ENCODE data around the gene OSBPL2.

DNA sequence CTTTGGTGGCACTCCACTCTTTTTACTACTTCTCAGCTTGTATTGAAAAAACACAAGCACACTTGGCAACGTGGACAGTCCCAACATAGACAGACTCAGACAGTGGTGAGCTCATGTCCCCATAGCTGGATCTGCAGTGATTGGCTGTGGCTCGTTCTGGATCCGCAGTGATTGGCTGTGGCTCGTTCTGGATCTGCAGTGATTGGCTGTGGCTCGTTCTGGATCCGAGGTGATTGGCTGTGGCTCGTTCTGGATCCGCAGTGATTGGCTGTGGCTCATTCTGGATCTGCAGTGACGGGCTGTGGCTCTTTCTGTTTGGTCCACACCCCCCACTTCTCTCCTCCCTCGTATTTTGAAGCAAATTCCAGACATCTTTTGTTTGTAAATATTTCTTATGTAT lies 28.0 kb downstream of the OSBPL2 start:
- TF ChIP-seq POLR2AphosphoS5 (IDR thresholded peaks at IDR 0.05; ENCODE audit: insufficient read depth in 1 of 2, low read depth in 1 of 2) (no peak), POLR2A (IDR thresholded peaks at IDR 0.05) (no peak), CTCF (IDR thresholded peaks at IDR 0.05) (no peak)

Data from vagina (tissue), 2 donors.